ENCODE results near the gene INPP5D. TPM values are rescaled to one million over a fixed set of nuclear protein-coding genes. Genes with fewer than 3 reads are reported as not detected.

The INPP5D gene
- total RNA-seq, 2 experiments from 2014 or later: 79.5 to 92.6 TPM

- Histone ChIP-seq H3K9me3 (ENCODE audit: low read length) (no peaks in the 10 kb centered on the region), H3K4me1 (ENCODE audit: insufficient read depth, low read length, poor library complexity, severe bottlenecking) (peaks cover 100% of the 10 kb centered on the region), H3K79me2 (ENCODE audit: insufficient read depth, low read depth, low read length) (peaks cover 52% of the 10 kb centered on the region; the same call in 1 of the 2 replicates), H3K27ac (ENCODE audit: low read depth, low read length, poor library complexity, severe bottlenecking) (peak overlapping the region; percentile 98), H3K9me2 (ENCODE audit: insufficient read depth, low read length) (no peaks in the 10 kb centered on the region), H2AFZ (ENCODE audit: low read length) (no peak overlapping the region), H3K4me2 (ENCODE audit: low read length) (peak overlapping the region; percentile 80), H3K4me3 (ENCODE audit: low read depth, low read length, poor library complexity, severe bottlenecking) (peak overlapping the region; percentile 4), H4K20me1 (ENCODE audit: insufficient read depth, low read length) (no peaks in the 10 kb centered on the region), H3K36me3 (ENCODE audit: insufficient read depth, low read length) (peaks cover 41% of the 10 kb centered on the region)
- no peak for DNase-seq (ENCODE audit: low spot score)
- POLR2A ChIA-PET: interaction anchor here (0.6 to 1.5 kb wide), 4 partner anchors 10 to 21 kb away, joined by 3 to 7 read pairs (median 4); partner anchors contain the start of gene INPP5D
- CTCF ChIA-PET (ENCODE audit: unreplicated experiment): interaction anchor here (0.7 kb wide), 1 partner anchor 20 kb away, joined by 4 read pairs; no protein-coding TSS in a partner anchor
- BruUV-seq (replicated peaks): no TSS peak
- intact Hi-C loops (cut with micrococcal nuclease; ENCODE audit: unreplicated experiment): loop anchor here (1.0 to 10.0 kb wide), 2 partner anchors 20 to 275 kb away; partner anchors contain the start of gene DGKD
- TF ChIP-seq EZH2phosphoT487 (IDR thresholded peaks at IDR 0.05; ENCODE audit: borderline replicate concordance, low read depth, low read length) (no peak), CTCF (conservative IDR thresholded peaks at IDR 0.05; ENCODE audit: low read length) (no peak)
These were observed 20.1 kb downstream of the INPP5D start for GRCh38 chr2:233079953-233080835.

- CTCF ChIA-PET (ENCODE audit: unreplicated experiment): interaction anchor here (0.7 kb wide), 1 partner anchor 19 kb away, joined by 4 read pairs; no protein-coding TSS in a partner anchor
- H3K79me2 ChIP-seq (ENCODE audit: insufficient read depth, low read depth, low read length): peaks cover 57% of the 10 kb centered on the region; the same call in 1 of the 2 replicates
- peak overlapping the region; percentile 80 for H3K4me2 ChIP-seq (ENCODE audit: low read length)
- TF ChIP-seq EZH2phosphoT487 (IDR thresholded peaks at IDR 0.05; ENCODE audit: borderline replicate concordance, low read depth, low read length): no peak
- TF ChIP-seq CTCF (conservative IDR thresholded peaks at IDR 0.05; ENCODE audit: low read length): no peak
- H4K20me1 ChIP-seq (ENCODE audit: insufficient read depth, low read length): no peaks in the 10 kb centered on the region
- H3K27ac ChIP-seq (ENCODE audit: low read depth, low read length, poor library complexity, severe bottlenecking): peak overlapping the region; percentile 98
- no peak overlapping the region for H3K4me3 ChIP-seq (ENCODE audit: low read depth, low read length, poor library complexity, severe bottlenecking)
- H2AFZ ChIP-seq (ENCODE audit: low read length): no peak overlapping the region
- BruUV-seq (replicated peaks): no TSS peak
- DNase-seq (ENCODE audit: low spot score): no peak
- H3K9me2 ChIP-seq (ENCODE audit: insufficient read depth, low read length): no peaks in the 10 kb centered on the region
- intact Hi-C loops (cut with micrococcal nuclease; ENCODE audit: unreplicated experiment): loop anchor here (10.0 kb wide), 1 partner anchor 274 kb away; the partner anchor contains the start of gene DGKD
- H3K36me3 ChIP-seq (ENCODE audit: insufficient read depth, low read length): peaks cover 41% of the 10 kb centered on the region
- no peaks in the 10 kb centered on the region for H3K9me3 ChIP-seq (ENCODE audit: low read length)
- H3K4me1 ChIP-seq (ENCODE audit: insufficient read depth, low read length, poor library complexity, severe bottlenecking): peaks cover 100% of the 10 kb centered on the region
- POLR2A ChIA-PET: interaction anchor here (1.1 to 1.5 kb wide), 3 partner anchors 13 to 20 kb away, joined by 3 to 7 read pairs (median 5); partner anchors contain the start of gene INPP5D
These were observed 20.7 kb downstream of the INPP5D start for GRCh38 chr2:233080836-233081229.

Data from OCI-LY7 (cell line).